Right lobe of liver (tissue), 4 donors: Measurements from ENCODE around the gene KIR2DL1.
"Not testable (repeated sequence)": the region's sequence is repeated elsewhere in the genome, so short reads cannot be mapped to it uniquely, and the experiment has no call there.

Source experiments
- CTCF ChIP-seq, 4 donors: fragments of 200-600 bp in 3 of 4; fragments of 450-650 bp in 1 of 4; IDR thresholded peaks; one replicate each; pipeline versions ENCODE4 v1.5.1 to v1.8.0; 2016 to 2022; ENCODE audit warnings: antibody characterized with exemption in 4 of 4, mild to moderate bottlenecking in 2 of 4
- POLR2A ChIP-seq: fragments of 450-650 bp; IDR thresholded peaks from one replicate; pipeline ENCODE4 v1.6.1; 2017; ENCODE audit warnings: antibody characterized with exemption, mild to moderate bottlenecking
- donor health status: DM: no; HTN: no; CAD: no.
- donor health status: DM: no; HTN: no; CAD: no.
- donor health status: DM: no; HTN: yes; CAD: no.

- TF ChIP-seq CTCF (IDR thresholded peaks at IDR 0.05); POLR2A: not testable (repeated sequence)
These were observed 3.1 kb downstream of the KIR2DL1 start for GRCh38 chr19:54772666-54773065.
